ENCODE measurements around the gene TCP11. TPM values are rescaled to one million over a fixed set of nuclear protein-coding genes. Genes with fewer than 3 reads are reported as not detected.

The TCP11 gene
- total RNA-seq, 2 experiments from 2014 or later, result not detected

GRCh38 chr6:35089216-35089934 is 51.8 kb downstream of the TCP11 start:
- Mint-ChIP-seq H3K36me3 (peaks cover 19% of the 10 kb centered on the region), H3K27me3 (no peaks in the 10 kb centered on the region), H3K4me1 (ENCODE audit: low read depth) (no peaks in the 10 kb centered on the region), H3K27ac (no peak overlapping the region), H3K4me3 (no peak overlapping the region), H3K9me3 (no peaks in the 10 kb centered on the region)
- ChIA-PET POLR2A (no interaction called here), CTCF (no interaction called here)
- intact Hi-C loops (cut with micrococcal nuclease), result no loop called here
- DNase-seq, result no peak

DNA sequence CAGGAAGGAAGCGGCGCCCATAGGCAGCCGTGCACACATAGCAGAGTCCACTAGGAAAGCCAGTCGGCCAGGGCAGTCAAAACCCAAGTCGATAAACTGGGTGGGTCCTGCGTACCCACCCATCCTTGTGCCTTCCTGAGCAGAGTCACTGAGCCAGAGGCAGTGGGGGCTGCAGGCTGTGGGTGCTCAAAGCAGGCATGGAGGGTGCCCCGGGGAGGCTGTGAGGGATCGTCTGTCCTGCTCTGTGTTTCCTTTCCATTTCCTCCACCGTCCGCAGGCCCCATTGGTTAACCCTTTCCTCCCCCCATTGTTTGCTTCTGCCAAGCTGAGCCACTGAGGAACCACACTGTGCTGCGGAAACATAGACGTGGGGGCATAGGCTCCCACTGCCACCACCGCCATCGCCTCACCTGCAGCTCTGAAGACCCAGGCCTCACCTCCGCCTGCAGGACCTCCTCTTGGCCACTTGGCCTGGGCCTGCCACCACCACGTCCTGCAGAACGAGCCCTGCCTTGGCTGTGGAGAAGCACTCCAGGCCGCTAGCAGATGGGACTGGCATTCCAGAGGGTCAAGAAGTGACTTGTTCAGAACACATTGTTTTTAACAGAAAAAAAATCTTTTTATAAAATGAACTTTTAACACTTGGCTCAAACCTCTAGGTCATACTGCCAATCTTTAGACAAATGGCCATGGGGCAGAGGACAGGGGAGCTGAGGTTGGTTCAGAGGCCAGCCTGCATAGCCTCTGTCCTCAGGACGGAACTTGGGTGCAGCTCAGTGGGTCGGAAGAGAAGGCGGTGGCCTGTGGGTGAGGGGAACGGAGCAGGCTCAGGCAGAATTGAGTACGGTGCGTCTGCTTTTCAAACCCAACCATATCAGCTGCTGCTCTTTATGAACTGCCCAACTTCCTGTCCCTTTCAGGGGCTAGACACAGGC is 52.6 kb downstream of the TCP11 start:
- H3K9me3 Mint-ChIP-seq, result no peaks in the 10 kb centered on the region
- DNase-seq, result no peak
- H3K4me1 Mint-ChIP-seq (ENCODE audit: low read depth), result no peaks in the 10 kb centered on the region
- no peak overlapping the region for H3K27ac Mint-ChIP-seq
- no peak overlapping the region for H3K4me3 Mint-ChIP-seq
- CTCF ChIA-PET, result no interaction called here
- intact Hi-C loops (cut with micrococcal nuclease), result no loop called here
- H3K36me3 Mint-ChIP-seq, result peaks cover 23% of the 10 kb centered on the region
- no peaks in the 10 kb centered on the region for H3K27me3 Mint-ChIP-seq
- POLR2A ChIA-PET, result no interaction called here

DNA sequence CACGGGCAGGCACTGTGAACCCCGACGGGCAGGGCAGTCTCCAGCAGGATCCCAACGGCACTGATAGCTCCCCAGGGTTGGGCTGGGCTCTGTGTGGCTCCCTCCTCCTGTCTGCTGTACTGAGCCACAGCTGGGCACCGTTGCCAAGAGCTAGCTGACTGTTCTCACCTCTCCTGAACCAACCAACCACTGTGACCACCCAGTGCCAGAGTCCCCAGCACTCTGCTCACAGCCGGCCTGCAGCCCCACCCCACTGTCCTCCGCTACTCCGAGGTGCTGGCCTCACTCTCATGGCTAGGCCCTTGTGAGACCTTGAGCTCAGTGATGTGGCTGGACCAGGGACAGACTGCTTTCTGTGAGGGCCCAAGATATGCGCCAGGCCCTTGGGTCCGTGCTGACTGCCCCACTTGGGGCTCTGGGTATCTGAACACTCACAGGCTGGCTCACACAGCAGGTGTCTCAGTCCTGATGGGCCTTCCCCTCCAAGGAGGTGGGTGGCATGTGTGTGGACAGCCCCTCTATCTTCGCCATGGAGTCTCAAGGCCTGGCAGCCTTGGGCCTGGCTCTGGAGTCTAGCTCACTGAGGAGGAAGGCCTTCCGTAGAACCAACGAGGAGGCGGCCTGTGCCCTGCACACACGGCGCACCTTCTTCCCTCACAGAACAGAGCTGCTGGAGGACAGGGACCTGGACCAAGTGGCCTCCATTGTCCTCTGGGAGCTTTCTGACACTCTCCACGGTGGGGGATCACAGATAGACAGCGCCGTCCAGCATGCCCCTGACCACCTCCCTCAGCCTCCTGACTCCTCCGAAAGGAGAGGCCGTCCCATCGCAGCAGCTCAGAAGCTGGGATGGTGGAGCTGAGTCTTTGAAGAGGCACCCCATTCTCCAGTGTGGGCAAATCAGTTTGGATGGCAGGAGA is 53.5 kb downstream of the TCP11 start:
- Mint-ChIP-seq H3K4me3 (no peak overlapping the region), H3K27me3 (no peaks in the 10 kb centered on the region), H3K9me3 (no peaks in the 10 kb centered on the region), H3K36me3 (peaks cover 25% of the 10 kb centered on the region), H3K4me1 (ENCODE audit: low read depth) (no peaks in the 10 kb centered on the region), H3K27ac (no peak overlapping the region)
- intact Hi-C loops (cut with micrococcal nuclease), result no loop called here
- DNase-seq, result no peak
- POLR2A ChIA-PET, result no interaction called here
- CTCF ChIA-PET, result no interaction called here

DNA sequence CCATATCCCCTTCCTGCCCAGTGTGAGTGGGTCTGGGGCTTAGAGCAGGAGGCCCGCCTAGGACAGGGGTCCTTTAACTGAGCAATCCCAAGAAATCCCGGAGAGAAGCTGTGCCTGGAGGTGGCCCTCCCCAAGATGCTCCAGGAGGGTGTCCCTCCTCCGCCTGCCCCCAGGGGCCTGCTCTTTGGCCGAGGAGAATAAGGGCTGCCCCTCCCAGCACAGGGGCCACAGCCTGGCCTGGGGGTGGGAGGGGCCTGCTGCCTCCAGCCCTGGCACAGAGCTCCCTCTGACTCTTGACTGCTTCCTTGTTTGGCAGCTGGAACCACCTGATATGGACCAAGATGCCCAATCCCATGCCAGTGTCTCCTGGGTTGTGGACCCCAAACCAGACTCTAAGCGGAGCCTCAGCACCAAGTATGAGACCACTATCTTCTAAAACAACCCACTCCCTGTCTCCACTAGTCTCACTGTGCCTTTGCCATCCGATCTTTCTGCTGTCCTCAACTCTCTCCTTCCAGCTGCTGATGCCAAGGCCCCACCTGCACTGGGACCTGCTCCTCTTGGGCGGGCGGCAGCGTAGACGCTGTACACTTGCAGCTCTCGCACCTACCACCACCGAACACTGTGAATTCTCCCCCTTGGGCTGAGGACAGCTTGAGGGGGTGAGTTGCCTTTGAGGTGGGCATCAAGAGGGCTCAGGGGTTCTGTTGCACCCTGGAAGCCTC is 54.3 kb downstream of the TCP11 start:
- no peaks in the 10 kb centered on the region for H3K27me3 Mint-ChIP-seq
- intact Hi-C loops (cut with micrococcal nuclease), result no loop called here
- no peaks in the 10 kb centered on the region for H3K9me3 Mint-ChIP-seq
- no peak overlapping the region for H3K4me3 Mint-ChIP-seq
- no peaks in the 10 kb centered on the region for H3K4me1 Mint-ChIP-seq (ENCODE audit: low read depth)
- DNase-seq, result no peak
- POLR2A ChIA-PET, result no interaction called here
- CTCF ChIA-PET, result no interaction called here
- no peak overlapping the region for H3K27ac Mint-ChIP-seq
- H3K36me3 Mint-ChIP-seq, result peaks cover 25% of the 10 kb centered on the region

DNA sequence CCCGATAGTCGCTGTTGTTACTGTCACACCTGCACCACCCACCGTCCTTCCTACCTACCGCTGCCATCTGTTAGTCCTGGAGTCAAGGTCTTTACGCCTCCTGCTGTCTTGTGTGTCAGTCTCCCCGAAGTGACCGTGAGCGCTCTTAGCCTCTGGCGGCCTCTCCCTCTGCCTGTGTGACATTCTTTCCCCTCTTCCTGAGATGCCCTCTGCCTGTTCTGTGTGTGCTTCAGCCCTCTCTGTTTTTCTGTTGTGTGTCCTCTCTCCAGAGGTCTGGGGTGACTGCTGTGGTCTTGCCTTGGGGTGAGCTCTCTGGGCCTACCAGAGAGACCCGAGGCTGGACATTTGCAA is 54.9 kb downstream of the TCP11 start:
- Mint-ChIP-seq H3K36me3 (peaks cover 25% of the 10 kb centered on the region), H3K4me3 (no peak overlapping the region), H3K27ac (no peak overlapping the region), H3K9me3 (no peaks in the 10 kb centered on the region), H3K27me3 (no peaks in the 10 kb centered on the region), H3K4me1 (ENCODE audit: low read depth) (no peaks in the 10 kb centered on the region)
- ChIA-PET POLR2A (no interaction called here), CTCF (no interaction called here)
- intact Hi-C loops (cut with micrococcal nuclease), result no loop called here
- DNase-seq, result no peak

- DNase-seq, result no peak
- intact Hi-C loops (cut with micrococcal nuclease), result no loop called here
- ChIA-PET POLR2A (no interaction called here), CTCF (no interaction called here)
- Mint-ChIP-seq H3K27me3 (no peaks in the 10 kb centered on the region), H3K36me3 (peaks cover 25% of the 10 kb centered on the region), H3K9me3 (no peaks in the 10 kb centered on the region), H3K27ac (no peak overlapping the region), H3K4me3 (no peak overlapping the region), H3K4me1 (ENCODE audit: low read depth) (no peaks in the 10 kb centered on the region)
Measured at GRCh38 chr6:35085359-35086281, 55.5 kb downstream of the TCP11 start.

- Mint-ChIP-seq H3K27ac (no peak overlapping the region), H3K36me3 (peaks cover 23% of the 10 kb centered on the region), H3K4me1 (ENCODE audit: low read depth) (no peaks in the 10 kb centered on the region), H3K4me3 (no peak overlapping the region), H3K9me3 (no peaks in the 10 kb centered on the region), H3K27me3 (no peaks in the 10 kb centered on the region)
- intact Hi-C loops (cut with micrococcal nuclease), result no loop called here
- ChIA-PET POLR2A (no interaction called here), CTCF (no interaction called here)
- DNase-seq, result no peak
Measured at GRCh38 chr6:35084511-35085203, 56.5 kb downstream of the TCP11 start.

- H3K4me3 Mint-ChIP-seq, result no peak overlapping the region
- H3K36me3 Mint-ChIP-seq, result peaks cover 23% of the 10 kb centered on the region
- no peaks in the 10 kb centered on the region for H3K4me1 Mint-ChIP-seq (ENCODE audit: low read depth)
- POLR2A ChIA-PET, result no interaction called here
- no peaks in the 10 kb centered on the region for H3K9me3 Mint-ChIP-seq
- H3K27me3 Mint-ChIP-seq, result no peaks in the 10 kb centered on the region
- H3K27ac Mint-ChIP-seq, result no peak overlapping the region
- CTCF ChIA-PET, result no interaction called here
- intact Hi-C loops (cut with micrococcal nuclease), result no loop called here
- no peak for DNase-seq
Measured at GRCh38 chr6:35084041-35084491, 57.1 kb downstream of the TCP11 start.

DNA sequence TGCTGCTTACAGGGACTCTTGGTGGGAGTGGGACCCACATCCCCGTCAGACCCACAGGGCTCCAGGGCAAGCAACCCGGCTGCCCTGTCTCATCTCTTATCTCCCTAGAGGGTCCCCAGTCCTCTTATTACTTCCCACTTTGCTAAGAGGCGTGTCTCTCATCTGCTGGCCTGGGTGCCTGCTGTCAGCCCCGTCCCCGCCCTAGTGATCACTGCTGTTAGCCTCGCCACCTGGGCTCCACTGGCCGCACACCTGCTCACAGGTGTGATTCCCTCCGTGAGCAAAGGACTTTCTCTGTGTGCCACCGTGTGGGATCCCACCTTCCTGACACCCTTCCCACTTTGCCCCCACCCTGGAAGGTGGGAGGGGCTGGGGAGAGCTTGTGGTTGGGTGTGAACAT is 57.6 kb downstream of the TCP11 start:
- Mint-ChIP-seq H3K36me3 (peaks cover 21% of the 10 kb centered on the region), H3K27ac (no peak overlapping the region), H3K4me1 (ENCODE audit: low read depth) (no peaks in the 10 kb centered on the region), H3K4me3 (no peak overlapping the region), H3K9me3 (no peaks in the 10 kb centered on the region), H3K27me3 (no peaks in the 10 kb centered on the region)
- ChIA-PET POLR2A (no interaction called here), CTCF (no interaction called here)
- no peak for DNase-seq
- intact Hi-C loops (cut with micrococcal nuclease), result no loop called here

DNA sequence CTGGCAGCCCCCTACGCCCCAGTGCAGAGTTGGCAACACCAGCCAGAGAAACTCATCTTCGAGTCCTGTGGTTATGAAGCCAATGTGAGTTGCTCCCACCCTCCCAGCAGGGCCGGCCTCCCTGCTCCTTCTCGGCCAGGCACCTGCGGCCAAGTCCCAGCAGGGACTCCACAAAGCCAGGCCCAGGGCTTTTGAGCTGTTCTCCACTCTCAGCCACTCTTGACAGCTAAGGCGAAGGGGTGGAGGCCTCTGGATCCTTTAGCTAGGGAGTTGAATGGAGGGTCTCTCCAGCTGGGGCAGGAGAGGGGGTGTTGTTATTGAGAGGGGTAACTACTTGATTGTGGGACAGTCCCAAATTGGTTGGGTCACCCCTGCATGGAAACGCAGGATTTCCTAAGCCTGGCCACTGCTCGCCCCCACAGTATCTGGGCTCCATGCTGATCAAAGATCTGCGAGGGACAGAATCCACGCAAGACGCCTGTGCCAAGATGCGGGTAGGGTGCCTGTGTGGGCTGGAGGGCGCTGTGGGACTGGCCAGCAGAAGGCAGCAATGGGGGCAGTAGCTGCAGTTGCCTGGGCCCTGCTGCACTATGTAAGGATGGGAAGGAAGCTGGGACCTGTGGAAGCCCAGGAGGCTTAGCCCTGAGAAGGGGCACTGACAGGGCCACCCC is 58.3 kb downstream of the TCP11 start:
- Mint-ChIP-seq H3K27me3 (no peaks in the 10 kb centered on the region), H3K4me3 (no peak overlapping the region), H3K36me3 (peaks cover 17% of the 10 kb centered on the region), H3K27ac (no peak overlapping the region), H3K9me3 (no peaks in the 10 kb centered on the region), H3K4me1 (ENCODE audit: low read depth) (no peaks in the 10 kb centered on the region)
- CTCF ChIA-PET, result no interaction called here
- intact Hi-C loops (cut with micrococcal nuclease), result no loop called here
- POLR2A ChIA-PET, result no interaction called here
- no peak for DNase-seq
